Measurements from ENCODE around the gene CLDN2.
"Not testable (repeated sequence)": the region's sequence is repeated elsewhere in the genome, so short reads cannot be mapped to it uniquely, and the experiment has no call there.

CLDN2 gene

GRCh38 chrX:106919932-106920452 lies at the start of gene CLDN2:
Gene CLDN2, plus strand, starts transcription at chrX:106920402. Its CDS starts 7,827 bp downstream, at chrX:106928229.
- DNase-seq = no peak

GRCh38 chrX:106872796-106873195 lies 47.4 kb upstream of the CLDN2 start:
- not testable (repeated sequence) for DNase-seq

- DNase-seq = peak; percentile 9
Observed at GRCh38 chrX:106874075-106874474, 46.1 kb upstream of the CLDN2 start.

- no peak for DNase-seq
Observed at GRCh38 chrX:106875151-106875550, 45.1 kb upstream of the CLDN2 start.

- DNase-seq = no peak
Observed at GRCh38 chrX:106889468-106889867, 30.7 kb upstream of the CLDN2 start.

- DNase-seq = peak; percentile 14
Observed at GRCh38 chrX:106891762-106892460, 28.3 kb upstream of the CLDN2 start.

GRCh38 chrX:106894392-106894909 lies 25.8 kb upstream of the CLDN2 start:
- peak; percentile 44 for DNase-seq

- DNase-seq = no peak
Observed at GRCh38 chrX:106894978-106895452, 25.2 kb upstream of the CLDN2 start.

GRCh38 chrX:106897259-106897658 lies 22.9 kb upstream of the CLDN2 start:
- DNase-seq = no peak

GRCh38 chrX:106898462-106898861 lies 21.7 kb upstream of the CLDN2 start:
- peak; percentile 59 for DNase-seq

- no peak for DNase-seq
Observed at GRCh38 chrX:106899276-106899675, 20.9 kb upstream of the CLDN2 start.

GRCh38 chrX:106899841-106900240 lies 20.4 kb upstream of the CLDN2 start:
- DNase-seq = no peak

GRCh38 chrX:106901341-106901740 lies 18.9 kb upstream of the CLDN2 start:
- no peak for DNase-seq

GRCh38 chrX:106901781-106902219 lies 18.4 kb upstream of the CLDN2 start:
- DNase-seq = no peak

GRCh38 chrX:106902684-106903083 lies 17.5 kb upstream of the CLDN2 start:
- no peak for DNase-seq

- DNase-seq = no peak
Observed at GRCh38 chrX:106903291-106903824, 16.8 kb upstream of the CLDN2 start, which contains the start of gene RIPPLY1. Gene RIPPLY1, minus strand, starts transcription at chrX:106903341. Its CDS starts 54 bp downstream, at chrX:106903287.

- no peak for DNase-seq
Observed at GRCh38 chrX:106903856-106904528, 16.2 kb upstream of the CLDN2 start.

- DNase-seq = no peak
Observed at GRCh38 chrX:106905064-106905708, 15.0 kb upstream of the CLDN2 start.

GRCh38 chrX:106906361-106906760 lies 13.8 kb upstream of the CLDN2 start:
- no peak for DNase-seq

GRCh38 chrX:106912864-106913263 lies 7.3 kb upstream of the CLDN2 start:
- DNase-seq = no peak

- DNase-seq = no peak
Observed at GRCh38 chrX:106917830-106918500, 2.2 kb upstream of the CLDN2 start.

- no peak for DNase-seq
Observed at GRCh38 chrX:106921637-106922036, 1.4 kb downstream of the CLDN2 start.
